Sigmoid colon (tissue), 4 donors: ENCODE measurements around the gene STARD13.

Source experiments
- CTCF ChIP-seq, 4 experiments: fragments of 450-650 bp in 3 of 4; fragments of 200-600 bp in 1 of 4; IDR thresholded peaks; one replicate each; pipeline ENCODE4 v1.5.1; 2016 to 2019; ENCODE audit warnings: antibody characterized with exemption in 4 of 4, mild to moderate bottlenecking in 3 of 4, moderate library complexity in 2 of 4
- EP300 ChIP-seq, 4 donors: sonication (generic); formaldehyde crosslinking; IDR thresholded peaks; one replicate each; pipeline ENCODE4 v1.6.1; 2017; ENCODE audit warnings: antibody characterized with exemption in 4 of 4
- POLR2A ChIP-seq, 2 donors: fragments of 450-650 bp; IDR thresholded peaks; one replicate each; pipeline ENCODE4 v1.6.1; 2016; ENCODE audit warnings: antibody characterized with exemption in 2 of 2, mild to moderate bottlenecking in 2 of 2, moderate library complexity in 2 of 2
- POLR2AphosphoS5 ChIP-seq, 4 donors: sonication (generic); formaldehyde crosslinking; IDR thresholded peaks; one replicate each; pipeline ENCODE4 v1.6.1; 2017; ENCODE audit warnings: antibody characterized with exemption in 4 of 4

- TF ChIP-seq POLR2AphosphoS5 (IDR thresholded peaks at IDR 0.05) (no peak), CTCF (IDR thresholded peaks at IDR 0.05) (no peak), POLR2A (IDR thresholded peaks at IDR 0.05) (no peak), EP300 (IDR thresholded peaks at IDR 0.05) (no peak)
These were observed 80.3 kb downstream of the STARD13 start for GRCh38 chr13:33205224-33205623.
